DND-41 (cell line): ENCODE results near the gene DLGAP4.

ENCODE experiments used
- ATAC-seq: fragments of 200-7000 bp; cut with Tn5 transposase; 3 replicates; pipeline ENCODE4 v1.9.1; 2021; ENCODE audit warnings: low read depth; ENCODE audit not compliant: insufficient read depth
- DNase-seq: peaks from one replicate; pipeline ENCODE4 v3.0.0-alpha.2; 2020
- H2AFZ ChIP-seq: 2 replicates; pipeline ENCODE4 v1.6.0; 2012; ENCODE audit warnings: low read depth, low read length
- H3K27ac ChIP-seq: 2 replicates; pipeline ENCODE4 v1.5.1; 2012; ENCODE audit warnings: low read length, inconsistent platforms
- H3K27me3 ChIP-seq: fragments of 200-600 bp; sonication (generic); 2 replicates; pipeline ENCODE4 v1.6.0; 2012; ENCODE audit warnings: low read length, mild to moderate bottlenecking, inconsistent platforms; ENCODE audit not compliant: insufficient read depth, poor library complexity
- H3K36me3 ChIP-seq: 2 replicates; pipeline ENCODE4 v1.5.1; 2012; ENCODE audit warnings: low read length, inconsistent platforms; ENCODE audit not compliant: insufficient read depth
- H3K4me1 ChIP-seq: 2 replicates; pipeline ENCODE4 v1.5.1; 2012; ENCODE audit warnings: mild to moderate bottlenecking, low read length; ENCODE audit not compliant: insufficient read depth
- H3K4me2 ChIP-seq: 2 replicates; pipeline ENCODE4 v1.6.0; 2012; ENCODE audit warnings: mild to moderate bottlenecking, moderate library complexity, low read length, inconsistent platforms; ENCODE audit not compliant: insufficient read depth
- H3K4me3 ChIP-seq, 2 experiments: fragments of 200-600 bp in 1 of 2; shearing (Covaris generic) in 1 of 2; 2 replicates each; pipeline ENCODE4 v1.5.1; 2012 to 2016; ENCODE audit warnings: inconsistent platforms in 2 of 2, low read length in 2 of 2, mild to moderate bottlenecking in 2 of 2, low read depth in 1 of 2, moderate library complexity in 1 of 2
- H3K79me2 ChIP-seq: 2 replicates; pipeline ENCODE4 v1.6.0; 2012; ENCODE audit warnings: low read length, inconsistent platforms; ENCODE audit not compliant: insufficient read depth
- H3K9ac ChIP-seq: 2 replicates; pipeline ENCODE4 v1.6.0; 2012; ENCODE audit warnings: low read depth, mild to moderate bottlenecking, inconsistent platforms, low read length, moderate library complexity
- H3K9me3 ChIP-seq: 2 replicates; pipeline ENCODE4 v1.5.1; 2012; ENCODE audit warnings: low read length, moderate library complexity, mild to moderate bottlenecking, inconsistent platforms; ENCODE audit not compliant: insufficient read depth, severe bottlenecking
- H4K20me1 ChIP-seq: 2 replicates; pipeline ENCODE4 v1.6.0; 2012; ENCODE audit warnings: low read length; ENCODE audit not compliant: insufficient read depth
- CTCF ChIP-seq: IDR thresholded peaks from 2 replicates; pipeline ENCODE4 v1.5.1; 2012; ENCODE audit warnings: borderline replicate concordance, low read length, moderate library complexity, mild to moderate bottlenecking; ENCODE audit not compliant: poor library complexity, severe bottlenecking; ENCODE audit errors: extremely low read depth
- EZH2 ChIP-seq: IDR thresholded peaks from 3 replicates; pipeline ENCODE4 v1.6.1; 2012; ENCODE audit warnings: borderline replicate concordance, low read depth, mild to moderate bottlenecking, moderate library complexity, low read length, inconsistent platforms; ENCODE audit not compliant: severe bottlenecking

Gene DLGAP4

GRCh38 chr20:36390719-36391415 is 84.7 kb downstream of the DLGAP4 start:
- TF ChIP-seq CTCF: no peak
- no peak for TF ChIP-seq EZH2
- H3K9ac ChIP-seq: no peak overlapping the region
- DNase-seq: no peak
- ATAC-seq: no peak
- no peaks in the 10 kb centered on the region for H3K36me3 ChIP-seq
- H3K9me3 ChIP-seq: no peaks in the 10 kb centered on the region
- H3K27me3 ChIP-seq: peaks cover 7% of the 10 kb centered on the region
- H3K4me1 ChIP-seq: no peaks in the 10 kb centered on the region
- H3K79me2 ChIP-seq: no peaks in the 10 kb centered on the region
- no peak overlapping the region for H2AFZ ChIP-seq
- no peak overlapping the region for H3K4me2 ChIP-seq
- H3K27ac ChIP-seq: no peak overlapping the region
- H4K20me1 ChIP-seq: peaks cover 4% of the 10 kb centered on the region
- H3K4me3 ChIP-seq: no peak overlapping the region

- no peaks in the 10 kb centered on the region for H3K36me3 ChIP-seq
- H2AFZ ChIP-seq: no peak overlapping the region
- TF ChIP-seq EZH2 (no peak), CTCF (no peak)
- H3K27ac ChIP-seq: no peak overlapping the region
- no peak for DNase-seq
- no peak overlapping the region for H3K4me3 ChIP-seq
- H3K9me3 ChIP-seq: no peaks in the 10 kb centered on the region
- no peaks in the 10 kb centered on the region for H4K20me1 ChIP-seq
- H3K4me2 ChIP-seq: no peak overlapping the region
- peaks cover 7% of the 10 kb centered on the region for H3K27me3 ChIP-seq
- H3K9ac ChIP-seq: no peak overlapping the region
- H3K79me2 ChIP-seq: no peaks in the 10 kb centered on the region
- H3K4me1 ChIP-seq: no peaks in the 10 kb centered on the region
- no peak for ATAC-seq
These were observed 85.3 kb downstream of the DLGAP4 start for GRCh38 chr20:36391456-36391855.

- Histone ChIP-seq H3K4me2 (no peak overlapping the region), H3K79me2 (no peaks in the 10 kb centered on the region), H3K36me3 (no peaks in the 10 kb centered on the region), H2AFZ (no peak overlapping the region), H4K20me1 (no peaks in the 10 kb centered on the region), H3K27ac (no peak overlapping the region), H3K4me3 (no peak overlapping the region), H3K9ac (no peak overlapping the region), H3K9me3 (no peaks in the 10 kb centered on the region), H3K27me3 (peaks cover 7% of the 10 kb centered on the region), H3K4me1 (no peaks in the 10 kb centered on the region)
- ATAC-seq: no peak
- no peak for TF ChIP-seq CTCF
- TF ChIP-seq EZH2: no peak
- no peak for DNase-seq
These were observed 85.8 kb downstream of the DLGAP4 start for GRCh38 chr20:36391955-36392354.
